Ovary (tissue), 3 donors: ENCODE results near the gene PVALB.

Experiments
- POLR2A ChIP-seq: fragments of 450-650 bp; IDR thresholded peaks from one replicate; pipeline ENCODE4 v1.6.1; 2017; ENCODE audit warnings: antibody characterized with exemption, mild to moderate bottlenecking, moderate library complexity
- TF ChIP-seq, protein P1 (sequence below), 3 donors: fragments of 450-650 bp in 2 of 3; fragments of 200-600 bp in 1 of 3; IDR thresholded peaks; one replicate each; pipeline versions ENCODE4 v1.5.1 to v1.8.0; 2016 to 2022; ENCODE audit warnings: antibody characterized with exemption in 3 of 3, mild to moderate bottlenecking in 1 of 3
- donor health status: DM: no; HTN: no; CAD: no.

- TF ChIP-seq, protein P1, sequence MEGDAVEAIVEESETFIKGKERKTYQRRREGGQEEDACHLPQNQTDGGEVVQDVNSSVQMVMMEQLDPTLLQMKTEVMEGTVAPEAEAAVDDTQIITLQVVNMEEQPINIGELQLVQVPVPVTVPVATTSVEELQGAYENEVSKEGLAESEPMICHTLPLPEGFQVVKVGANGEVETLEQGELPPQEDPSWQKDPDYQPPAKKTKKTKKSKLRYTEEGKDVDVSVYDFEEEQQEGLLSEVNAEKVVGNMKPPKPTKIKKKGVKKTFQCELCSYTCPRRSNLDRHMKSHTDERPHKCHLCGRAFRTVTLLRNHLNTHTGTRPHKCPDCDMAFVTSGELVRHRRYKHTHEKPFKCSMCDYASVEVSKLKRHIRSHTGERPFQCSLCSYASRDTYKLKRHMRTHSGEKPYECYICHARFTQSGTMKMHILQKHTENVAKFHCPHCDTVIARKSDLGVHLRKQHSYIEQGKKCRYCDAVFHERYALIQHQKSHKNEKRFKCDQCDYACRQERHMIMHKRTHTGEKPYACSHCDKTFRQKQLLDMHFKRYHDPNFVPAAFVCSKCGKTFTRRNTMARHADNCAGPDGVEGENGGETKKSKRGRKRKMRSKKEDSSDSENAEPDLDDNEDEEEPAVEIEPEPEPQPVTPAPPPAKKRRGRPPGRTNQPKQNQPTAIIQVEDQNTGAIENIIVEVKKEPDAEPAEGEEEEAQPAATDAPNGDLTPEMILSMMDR (IDR thresholded peaks at IDR 0.05) = no peak
- TF ChIP-seq POLR2A = no peak
Measured at GRCh38 chr22:36807627-36808026, 9.2 kb downstream of the PVALB start.
